Cardiac muscle cell (in vitro differentiated cells and primary cell): ENCODE results near the gene GRK2. TPM values are rescaled to one million over a fixed set of nuclear protein-coding genes. Genes with fewer than 3 reads are reported as not detected.

Experiments
- DNase-seq, 2 donors: peaks; one replicate each; pipeline versions ENCODE4 v3.0.0 to v3.0.0-alpha.2; 2010 to 2017; ENCODE audit warnings: low read depth in 1 of 2, low spot score in 1 of 2
- H3K27ac ChIP-seq: fragments of 200-600 bp; sonication (generic); 2 replicates; pipeline ENCODE4 v1.5.1; 2016
- H3K27me3 ChIP-seq: fragments of 200-600 bp; sonication (generic); 2 replicates; pipeline ENCODE4 v1.6.0; 2016; ENCODE audit warnings: control low read depth
- H3K36me3 ChIP-seq: fragments of 200-600 bp; sonication (generic); 2 replicates; pipeline ENCODE4 v1.5.1; 2016; ENCODE audit warnings: control low read depth
- H3K4me1 ChIP-seq: fragments of 200-600 bp; sonication (generic); 2 replicates; pipeline ENCODE4 v1.8.1; 2017; ENCODE audit warnings: low read depth, mild to moderate bottlenecking, mixed run types
- H3K4me3 ChIP-seq: fragments of 200-600 bp; sonication (generic); 2 replicates; pipeline ENCODE4 v1.5.1; 2016; ENCODE audit warnings: mild to moderate bottlenecking
- H3K9me3 ChIP-seq: fragments of 200-600 bp; sonication (generic); 2 replicates; pipeline ENCODE4 v1.5.1; 2017; ENCODE audit warnings: low read depth, mild to moderate bottlenecking, control low read depth
- polyA plus RNA-seq: library from polyadenylated mRNA; unstranded; fragments of >200 nt; fragmentation: Nextera tagmentation; extraction: Ambion mirVana; gene quantifications from 2 replicates; pipeline ENCODE4 v1.2.1, GENCODE V29; 2016
- total RNA-seq: library from RNA; depleted of rRNA; stranded (reverse); fragments of >200 nt; gene quantifications from 2 replicates; pipeline ENCODE4 v1.2.3, GENCODE V29; 2016
- TF ChIP-seq, protein P1 (sequence below): IDR thresholded peaks from 2 replicates; pipeline ENCODE4 v1.5.1; 2012; ENCODE audit warnings: low read depth, mild to moderate bottlenecking, low read length

GRK2 gene
- total and polyA plus RNA-seq, 2 experiments from 2014 or later: 62.9 to 72.1 TPM

DNA sequence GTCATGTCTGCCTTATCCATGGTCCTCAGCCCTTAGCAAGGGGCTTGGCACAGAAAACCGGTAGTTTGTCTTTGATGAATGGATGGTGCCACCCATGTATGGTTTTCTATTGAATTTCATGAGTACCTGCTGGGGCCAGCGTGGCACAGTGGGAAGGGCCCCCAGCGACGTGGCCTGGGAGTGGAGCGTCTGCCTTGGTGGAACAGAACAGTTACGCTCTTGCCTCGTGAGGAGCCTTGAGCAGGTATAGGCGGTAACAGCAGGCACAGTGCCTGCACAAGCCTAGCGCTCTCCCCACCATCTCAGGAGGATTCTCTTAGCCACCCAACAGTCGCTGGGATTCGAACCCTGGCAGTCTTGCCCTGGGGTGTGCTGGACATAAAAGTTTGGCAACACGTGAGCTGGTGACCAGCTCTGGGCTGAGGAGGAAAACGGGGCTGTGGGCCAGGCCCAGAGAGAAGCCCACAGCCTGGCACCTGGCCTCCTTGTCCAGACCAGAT, 34.0 kb downstream of the GRK2 start:
- Histone ChIP-seq H3K36me3 (no peaks in the 10 kb centered on the region), H3K4me3 (no peak overlapping the region), H3K9me3 (no peaks in the 10 kb centered on the region), H3K27ac (no peak overlapping the region), H3K27me3 (no peaks in the 10 kb centered on the region), H3K4me1 (no peaks in the 10 kb centered on the region)
- no peak for DNase-seq
- TF ChIP-seq, protein P1, sequence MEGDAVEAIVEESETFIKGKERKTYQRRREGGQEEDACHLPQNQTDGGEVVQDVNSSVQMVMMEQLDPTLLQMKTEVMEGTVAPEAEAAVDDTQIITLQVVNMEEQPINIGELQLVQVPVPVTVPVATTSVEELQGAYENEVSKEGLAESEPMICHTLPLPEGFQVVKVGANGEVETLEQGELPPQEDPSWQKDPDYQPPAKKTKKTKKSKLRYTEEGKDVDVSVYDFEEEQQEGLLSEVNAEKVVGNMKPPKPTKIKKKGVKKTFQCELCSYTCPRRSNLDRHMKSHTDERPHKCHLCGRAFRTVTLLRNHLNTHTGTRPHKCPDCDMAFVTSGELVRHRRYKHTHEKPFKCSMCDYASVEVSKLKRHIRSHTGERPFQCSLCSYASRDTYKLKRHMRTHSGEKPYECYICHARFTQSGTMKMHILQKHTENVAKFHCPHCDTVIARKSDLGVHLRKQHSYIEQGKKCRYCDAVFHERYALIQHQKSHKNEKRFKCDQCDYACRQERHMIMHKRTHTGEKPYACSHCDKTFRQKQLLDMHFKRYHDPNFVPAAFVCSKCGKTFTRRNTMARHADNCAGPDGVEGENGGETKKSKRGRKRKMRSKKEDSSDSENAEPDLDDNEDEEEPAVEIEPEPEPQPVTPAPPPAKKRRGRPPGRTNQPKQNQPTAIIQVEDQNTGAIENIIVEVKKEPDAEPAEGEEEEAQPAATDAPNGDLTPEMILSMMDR: no peak

- Histone ChIP-seq H3K36me3 (no peaks in the 10 kb centered on the region), H3K9me3 (no peaks in the 10 kb centered on the region), H3K27ac (no peak overlapping the region), H3K27me3 (no peaks in the 10 kb centered on the region), H3K4me3 (no peak overlapping the region), H3K4me1 (no peaks in the 10 kb centered on the region)
- DNase-seq: no peak
- TF ChIP-seq, protein P1: no peak
Measured at GRCh38 chr11:67300756-67301312, 34.6 kb downstream of the GRK2 start.

DNA sequence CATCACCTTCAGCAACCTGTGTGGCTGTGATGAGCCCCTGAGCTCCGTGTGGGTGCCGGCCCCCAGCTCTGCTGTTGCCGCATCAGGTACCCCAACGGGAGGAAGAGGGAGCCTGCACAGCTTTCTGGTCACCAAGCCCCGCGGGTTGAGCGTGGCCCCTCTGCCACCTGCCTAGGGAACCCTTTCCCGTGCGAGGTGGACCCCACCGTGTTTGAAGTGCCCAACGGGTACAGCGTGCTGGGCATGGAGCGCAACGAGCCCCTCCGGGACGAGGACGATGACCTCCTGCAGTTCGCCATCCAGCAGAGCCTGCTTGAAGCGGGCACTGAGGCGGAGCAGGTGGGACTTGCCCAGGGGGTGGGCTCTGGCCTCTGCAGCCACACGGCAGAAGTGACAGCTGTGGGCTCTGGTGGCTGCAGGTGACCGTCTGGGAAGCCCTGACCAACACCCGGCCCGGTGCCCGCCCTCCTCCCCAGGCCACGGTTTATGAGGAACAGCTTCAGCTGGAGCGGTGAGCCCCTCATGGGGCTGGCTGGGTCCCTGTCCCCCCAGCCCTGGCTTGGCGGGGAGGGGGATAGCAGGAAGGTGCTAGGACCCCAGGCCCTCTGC, 35.1 kb downstream of the GRK2 start:
- DNase-seq: no peak
- no peaks in the 10 kb centered on the region for H3K4me1 ChIP-seq
- H3K4me3 ChIP-seq: no peak overlapping the region
- H3K27me3 ChIP-seq: no peaks in the 10 kb centered on the region
- H3K27ac ChIP-seq: no peak overlapping the region
- TF ChIP-seq, protein P1: no peak
- no peaks in the 10 kb centered on the region for H3K9me3 ChIP-seq
- H3K36me3 ChIP-seq: no peaks in the 10 kb centered on the region

GRCh38 chr11:67301951-67302516, 35.8 kb downstream of the GRK2 start:
- Histone ChIP-seq H3K4me3 (no peak overlapping the region), H3K27ac (no peak overlapping the region)
- peak; percentile 45 to 57 for DNase-seq

GRCh38 chr11:67302571-67303131, 36.4 kb downstream of the GRK2 start:
- DNase-seq: peak; percentile 39 to 61
- H3K4me3 ChIP-seq: peak overlapping the region; percentile 73
- TF ChIP-seq, protein P1: no peak
- H3K4me1 ChIP-seq: no peaks in the 10 kb centered on the region
- no peak overlapping the region for H3K27ac ChIP-seq
- no peaks in the 10 kb centered on the region for H3K9me3 ChIP-seq
- H3K27me3 ChIP-seq: no peaks in the 10 kb centered on the region
- no peaks in the 10 kb centered on the region for H3K36me3 ChIP-seq

More at GRCh38 chr11:67301951-67302516, 35.8 kb downstream of the GRK2 start:
- Histone ChIP-seq H3K27me3 (no peaks in the 10 kb centered on the region), H3K4me1 (no peaks in the 10 kb centered on the region), H3K36me3 (no peaks in the 10 kb centered on the region), H3K9me3 (no peaks in the 10 kb centered on the region)
- TF ChIP-seq, protein P1: no peak
